Astrocyte (in vitro differentiated cells and primary cell): ENCODE data around the gene CHD6. TPM values are rescaled to one million over a fixed set of nuclear protein-coding genes. Genes with fewer than 3 reads are reported as not detected.

Experiments
- DNase-seq: peaks from one replicate; pipeline ENCODE4 v3.0.0-alpha.2; 2010; ENCODE audit warnings: low read depth
- FAIRE-seq: peaks from 2 replicates; lab custom pipeline; 2011; peaks lifted over from hg19 to GRCh38; lab: Jason Lieb, UNC
- H2AFZ ChIP-seq: 2 replicates; pipeline ENCODE4 v1.6.0; 2012; ENCODE audit warnings: low read depth, low read length, inconsistent platforms
- H3K27ac ChIP-seq: 2 replicates; pipeline ENCODE4 v1.5.1; 2011; ENCODE audit warnings: low read depth, low read length, inconsistent platforms
- H3K27me3 ChIP-seq: 2 replicates; pipeline ENCODE4 v1.6.0; 2011; ENCODE audit warnings: low read length, inconsistent platforms; ENCODE audit not compliant: insufficient read depth
- H3K36me3 ChIP-seq: 2 replicates; pipeline ENCODE4 v1.5.1; 2011; ENCODE audit warnings: low read length, inconsistent platforms; ENCODE audit not compliant: insufficient read depth
- H3K4me1 ChIP-seq: 2 replicates; pipeline ENCODE4 v1.5.1; 2011; ENCODE audit warnings: low read length, inconsistent platforms; ENCODE audit not compliant: insufficient read depth
- H3K4me2 ChIP-seq: 2 replicates; pipeline ENCODE4 v1.6.0; 2012; ENCODE audit warnings: low read length, inconsistent platforms
- H3K4me3 ChIP-seq: 2 replicates; pipeline ENCODE4 v1.5.1; 2011; ENCODE audit warnings: low read depth, mild to moderate bottlenecking, low read length, inconsistent platforms; ENCODE audit not compliant: insufficient read depth
- H3K79me2 ChIP-seq: 2 replicates; pipeline ENCODE4 v1.6.0; 2012; ENCODE audit warnings: mild to moderate bottlenecking, low read length, inconsistent platforms; ENCODE audit not compliant: insufficient read depth
- H3K9ac ChIP-seq: 2 replicates; pipeline ENCODE4 v1.6.0; 2012; ENCODE audit warnings: mild to moderate bottlenecking, low read length, inconsistent platforms
- H3K9me3 ChIP-seq: 2 replicates; pipeline ENCODE4 v1.5.1; 2012; ENCODE audit warnings: low read depth, mild to moderate bottlenecking, low read length, inconsistent platforms; ENCODE audit not compliant: insufficient read depth
- H4K20me1 ChIP-seq: 2 replicates; pipeline ENCODE4 v1.6.0; 2012; ENCODE audit warnings: low read length, inconsistent platforms; ENCODE audit not compliant: insufficient read depth
- H3K27ac Mint-ChIP-seq: one replicate; pipeline ENCODE4 v1.8.0; 2021; ENCODE audit warnings: mild to moderate bottlenecking, mixed read lengths; ENCODE audit not compliant: unreplicated experiment
- H3K27me3 Mint-ChIP-seq: one replicate; pipeline ENCODE4 v1.8.0; 2021; ENCODE audit warnings: low read depth, mixed read lengths; ENCODE audit not compliant: unreplicated experiment
- H3K36me3 Mint-ChIP-seq: one replicate; pipeline ENCODE4 v1.8.0; 2021; ENCODE audit warnings: low read depth, mixed read lengths; ENCODE audit not compliant: unreplicated experiment
- H3K4me1 Mint-ChIP-seq: one replicate; pipeline ENCODE4 v1.8.0; 2021; ENCODE audit warnings: low read depth, mixed read lengths; ENCODE audit not compliant: unreplicated experiment
- H3K4me3 Mint-ChIP-seq: one replicate; pipeline ENCODE4 v1.8.0; 2021; ENCODE audit warnings: mild to moderate bottlenecking, moderate library complexity, mixed read lengths; ENCODE audit not compliant: unreplicated experiment
- H3K9me3 Mint-ChIP-seq: one replicate; pipeline ENCODE4 v1.8.0; 2021; ENCODE audit warnings: mild to moderate bottlenecking, mixed read lengths; ENCODE audit not compliant: unreplicated experiment
- EZH2 ChIP-seq: IDR thresholded peaks from 2 replicates; pipeline ENCODE4 v1.6.1; 2012; ENCODE audit warnings: mild to moderate bottlenecking, low read length, inconsistent platforms; ENCODE audit not compliant: insufficient read depth
- total RNA-seq: library from RNA; stranded (reverse); gene quantifications from 2 replicates; pipeline ENCODE4 v1.2.1, GENCODE V29; 2021
- TF ChIP-seq, protein P1 (sequence below): IDR thresholded peaks from 2 replicates; pipeline ENCODE4 v1.5.1; 2011; ENCODE audit warnings: low read depth, mild to moderate bottlenecking, inconsistent platforms, low read length, moderate library complexity; ENCODE audit not compliant: insufficient read depth

CHD6 gene
- total RNA-seq, 1 donor from 2014 or later: 44.7 TPM

DNA sequence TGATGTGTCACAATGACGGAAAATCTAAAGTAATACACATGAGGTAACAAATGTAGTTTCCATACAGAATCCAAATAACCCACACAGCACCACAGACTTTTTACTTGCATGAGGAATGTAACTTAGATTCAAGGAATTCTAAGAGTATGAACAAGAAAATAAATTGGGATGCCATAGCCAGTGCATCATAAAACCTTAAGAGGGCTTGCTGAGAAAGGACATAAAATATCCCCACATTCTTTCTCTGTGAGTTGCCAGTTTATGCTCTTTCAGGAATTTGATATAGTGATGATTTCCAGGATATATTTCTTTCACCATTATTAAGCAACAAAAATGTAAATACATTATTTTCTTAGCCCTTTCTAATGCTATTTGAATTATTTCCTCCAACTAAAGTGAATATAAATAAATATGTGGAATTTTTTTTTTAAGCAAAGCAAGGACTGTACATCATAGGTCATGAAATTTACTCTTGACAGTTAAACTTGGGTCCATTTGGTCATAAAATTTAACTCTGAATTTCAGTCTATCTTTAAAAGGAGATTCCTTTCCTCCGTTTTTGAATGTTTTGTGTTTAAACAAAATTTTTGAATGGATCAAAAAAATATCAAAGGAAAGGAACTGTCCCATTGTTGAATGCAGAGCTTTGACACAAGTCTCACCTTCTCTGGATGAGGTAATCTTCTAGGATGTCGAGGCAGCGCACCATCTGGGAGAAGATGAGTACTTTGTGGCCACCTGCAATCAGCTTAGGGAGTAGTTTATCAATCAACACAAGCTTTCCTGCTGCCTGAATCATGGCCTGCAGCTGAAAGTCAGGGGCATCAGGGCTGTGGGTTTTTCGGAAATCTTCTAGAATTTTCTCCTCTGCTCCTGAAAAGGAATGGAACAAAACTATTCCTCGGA lies 135.3 kb downstream of the CHD6 start:
- H3K4me3 Mint-ChIP-seq: no peak overlapping the region
- peak; percentile 97 for DNase-seq

DNA sequence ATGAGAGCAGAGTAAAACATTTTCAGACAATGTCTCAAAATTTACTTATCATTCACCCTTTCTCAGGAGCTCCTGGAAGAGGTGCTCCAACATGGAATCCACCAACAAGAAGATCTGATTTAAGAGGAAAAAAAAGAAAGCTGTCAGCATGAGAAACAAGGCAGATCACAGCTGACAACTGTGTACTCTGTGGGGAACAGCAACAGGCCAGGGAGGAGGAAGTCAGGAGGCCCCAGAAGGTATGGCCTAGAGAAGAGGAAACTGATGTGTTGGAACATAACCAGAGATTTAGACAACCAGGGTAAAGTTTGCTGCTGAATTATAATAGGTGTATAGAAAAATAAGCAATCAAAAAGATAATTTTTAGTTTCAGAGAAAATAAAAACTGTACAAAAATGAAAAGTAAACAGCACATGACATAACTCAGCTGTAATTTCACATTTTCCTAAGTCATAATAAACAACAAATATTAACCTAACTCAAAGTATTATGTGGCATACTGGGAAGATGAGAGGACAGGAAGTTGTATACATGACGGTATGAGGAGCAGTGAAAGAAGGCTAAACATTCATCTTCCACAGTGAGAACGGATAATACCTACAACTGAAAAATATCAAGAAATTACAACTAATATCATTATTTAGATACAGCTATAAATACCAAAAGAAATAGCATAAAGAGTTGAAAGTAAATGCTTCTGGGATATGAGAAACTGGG lies 138.0 kb downstream of the CHD6 start:
- Histone ChIP-seq H3K4me3 (no peak overlapping the region), H4K20me1 (no peaks in the 10 kb centered on the region), H3K27me3 (no peaks in the 10 kb centered on the region), H3K79me2 (no peaks in the 10 kb centered on the region), H3K36me3 (peaks cover 6% of the 10 kb centered on the region), H3K27ac (no peak overlapping the region), H3K9me3 (no peaks in the 10 kb centered on the region), H3K4me2 (no peak overlapping the region), H2AFZ (no peak overlapping the region), H3K4me1 (peaks cover 22% of the 10 kb centered on the region), H3K9ac (no peak overlapping the region)
- Mint-ChIP-seq H3K4me1 (peaks cover 46% of the 10 kb centered on the region), H3K9me3 (no peaks in the 10 kb centered on the region), H3K27ac (peak overlapping the region; percentile 28), H3K4me3 (peak overlapping the region; percentile 64), H3K36me3 (no peaks in the 10 kb centered on the region), H3K27me3 (no peaks in the 10 kb centered on the region)
- FAIRE-seq (no peak), DNase-seq (no peak)
- TF ChIP-seq, protein P1, sequence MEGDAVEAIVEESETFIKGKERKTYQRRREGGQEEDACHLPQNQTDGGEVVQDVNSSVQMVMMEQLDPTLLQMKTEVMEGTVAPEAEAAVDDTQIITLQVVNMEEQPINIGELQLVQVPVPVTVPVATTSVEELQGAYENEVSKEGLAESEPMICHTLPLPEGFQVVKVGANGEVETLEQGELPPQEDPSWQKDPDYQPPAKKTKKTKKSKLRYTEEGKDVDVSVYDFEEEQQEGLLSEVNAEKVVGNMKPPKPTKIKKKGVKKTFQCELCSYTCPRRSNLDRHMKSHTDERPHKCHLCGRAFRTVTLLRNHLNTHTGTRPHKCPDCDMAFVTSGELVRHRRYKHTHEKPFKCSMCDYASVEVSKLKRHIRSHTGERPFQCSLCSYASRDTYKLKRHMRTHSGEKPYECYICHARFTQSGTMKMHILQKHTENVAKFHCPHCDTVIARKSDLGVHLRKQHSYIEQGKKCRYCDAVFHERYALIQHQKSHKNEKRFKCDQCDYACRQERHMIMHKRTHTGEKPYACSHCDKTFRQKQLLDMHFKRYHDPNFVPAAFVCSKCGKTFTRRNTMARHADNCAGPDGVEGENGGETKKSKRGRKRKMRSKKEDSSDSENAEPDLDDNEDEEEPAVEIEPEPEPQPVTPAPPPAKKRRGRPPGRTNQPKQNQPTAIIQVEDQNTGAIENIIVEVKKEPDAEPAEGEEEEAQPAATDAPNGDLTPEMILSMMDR: no peak
- TF ChIP-seq EZH2: no peak

More for the DNA sequence above, 135.3 kb downstream of the CHD6 start:
- no peaks in the 10 kb centered on the region for H3K9me3 ChIP-seq
- peaks cover 16% of the 10 kb centered on the region for H3K4me1 ChIP-seq
- peak; percentile 95 for FAIRE-seq
- H3K36me3 ChIP-seq: peaks cover 10% of the 10 kb centered on the region
- H4K20me1 ChIP-seq: no peaks in the 10 kb centered on the region
- peak overlapping the region; percentile 27 for H3K4me2 ChIP-seq
- no peak overlapping the region for H3K4me3 ChIP-seq
- peaks cover 34% of the 10 kb centered on the region for H3K4me1 Mint-ChIP-seq
- no peaks in the 10 kb centered on the region for H3K27me3 Mint-ChIP-seq
- no peaks in the 10 kb centered on the region for H3K9me3 Mint-ChIP-seq
- H2AFZ ChIP-seq: no peak overlapping the region
- peaks cover 4% of the 10 kb centered on the region for H3K36me3 Mint-ChIP-seq
- H3K27me3 ChIP-seq: no peaks in the 10 kb centered on the region
- TF ChIP-seq, protein P1: no peak
- TF ChIP-seq EZH2: no peak
- peak overlapping the region; percentile 65 for H3K27ac ChIP-seq
- H3K79me2 ChIP-seq: no peaks in the 10 kb centered on the region
- H3K9ac ChIP-seq: peak overlapping the region; percentile 32
- peak overlapping the region; percentile 92 for H3K27ac Mint-ChIP-seq
